ENCODE results near the gene NPTX1.

GRCh38 chr17:80474961-80475909 is 1.2 kb downstream of the NPTX1 start:
- no peak for TF ChIP-seq TAF1 (IDR thresholded peaks at IDR 0.05; ENCODE audit: borderline replicate concordance, low read depth, low read length)
- TF ChIP-seq POLR2A (IDR thresholded peaks at IDR 0.05; ENCODE audit: low read depth, low read length) = no peak

All from GM12892 (cell line).